HG03103 (cell line): ENCODE results near the gene SLC2A13.
"Not testable (repeated sequence)": the region's sequence is repeated elsewhere in the genome, so short reads cannot be mapped to it uniquely, and the experiment has no call there.

Experiments
- ATAC-seq: cut with Tn5 transposase; IDR thresholded peaks from one replicate; pipeline ENCODE4 v1.9.1; 2021; ENCODE audit warnings: low read depth; ENCODE audit not compliant: unreplicated experiment

Gene SLC2A13

GRCh38 chr12:39935839-39936238, 170.0 kb downstream of the SLC2A13 start:
- no peak for ATAC-seq

GRCh38 chr12:39935275-39935674, 170.6 kb downstream of the SLC2A13 start:
- no peak for ATAC-seq

GRCh38 chr12:39931857-39932256, 174.0 kb downstream of the SLC2A13 start:
- ATAC-seq: no peak

GRCh38 chr12:39931231-39931630, 174.7 kb downstream of the SLC2A13 start:
- ATAC-seq: no peak

GRCh38 chr12:39930101-39930500, 175.8 kb downstream of the SLC2A13 start:
- no peak for ATAC-seq

GRCh38 chr12:39928181-39928899, 177.5 kb downstream of the SLC2A13 start:
- ATAC-seq: no peak

GRCh38 chr12:39923364-39923763, 182.5 kb downstream of the SLC2A13 start:
- ATAC-seq: no peak

- not testable (repeated sequence) for ATAC-seq
Observed at GRCh38 chr12:39922598-39922997, 183.3 kb downstream of the SLC2A13 start.

GRCh38 chr12:39920647-39921046, 185.2 kb downstream of the SLC2A13 start:
- no peak for ATAC-seq

GRCh38 chr12:39920222-39920621, 185.7 kb downstream of the SLC2A13 start:
- no peak for ATAC-seq

- ATAC-seq: no peak
Observed at GRCh38 chr12:39919790-39920189, 186.1 kb downstream of the SLC2A13 start.

GRCh38 chr12:39915249-39915648, 190.6 kb downstream of the SLC2A13 start:
- no peak for ATAC-seq

- no peak for ATAC-seq
Observed at GRCh38 chr12:39912211-39912980, 193.5 kb downstream of the SLC2A13 start.

GRCh38 chr12:39906237-39906636, 199.6 kb downstream of the SLC2A13 start:
- no peak for ATAC-seq

GRCh38 chr12:39905152-39905551, 200.7 kb downstream of the SLC2A13 start:
- no peak for ATAC-seq

GRCh38 chr12:39902821-39903220, 203.1 kb downstream of the SLC2A13 start:
- no peak for ATAC-seq

- ATAC-seq: no peak
Observed at GRCh38 chr12:39897315-39897714, 208.6 kb downstream of the SLC2A13 start.

- ATAC-seq: not testable (repeated sequence)
Observed at GRCh38 chr12:39893388-39893787, 212.5 kb downstream of the SLC2A13 start.

- no peak for ATAC-seq
Observed at GRCh38 chr12:39892146-39892545, 213.7 kb downstream of the SLC2A13 start.

- ATAC-seq: no peak
Observed at GRCh38 chr12:39887856-39888255, 218.0 kb downstream of the SLC2A13 start.

GRCh38 chr12:39886106-39886505, 219.8 kb downstream of the SLC2A13 start:
- no peak for ATAC-seq

GRCh38 chr12:39884616-39885125, 221.2 kb downstream of the SLC2A13 start:
- ATAC-seq: no peak
